Activated CD8-positive, alpha-beta memory T cell treated with anti-CD3 and anti-CD28 coated beads, Interleukin-2, amount 50 U/mL, for 24 hours (primary cell): Measurements from ENCODE around the gene ZNF296.
A peak's percentile ranks its signal among the peaks of the same experiment; 100 is the strongest.

Source experiments
- DNase-seq: peaks from one replicate; pipeline ENCODE4 v3.0.0-alpha.2; 2020; ENCODE audit errors: extremely low read depth

Gene ZNF296

DNA sequence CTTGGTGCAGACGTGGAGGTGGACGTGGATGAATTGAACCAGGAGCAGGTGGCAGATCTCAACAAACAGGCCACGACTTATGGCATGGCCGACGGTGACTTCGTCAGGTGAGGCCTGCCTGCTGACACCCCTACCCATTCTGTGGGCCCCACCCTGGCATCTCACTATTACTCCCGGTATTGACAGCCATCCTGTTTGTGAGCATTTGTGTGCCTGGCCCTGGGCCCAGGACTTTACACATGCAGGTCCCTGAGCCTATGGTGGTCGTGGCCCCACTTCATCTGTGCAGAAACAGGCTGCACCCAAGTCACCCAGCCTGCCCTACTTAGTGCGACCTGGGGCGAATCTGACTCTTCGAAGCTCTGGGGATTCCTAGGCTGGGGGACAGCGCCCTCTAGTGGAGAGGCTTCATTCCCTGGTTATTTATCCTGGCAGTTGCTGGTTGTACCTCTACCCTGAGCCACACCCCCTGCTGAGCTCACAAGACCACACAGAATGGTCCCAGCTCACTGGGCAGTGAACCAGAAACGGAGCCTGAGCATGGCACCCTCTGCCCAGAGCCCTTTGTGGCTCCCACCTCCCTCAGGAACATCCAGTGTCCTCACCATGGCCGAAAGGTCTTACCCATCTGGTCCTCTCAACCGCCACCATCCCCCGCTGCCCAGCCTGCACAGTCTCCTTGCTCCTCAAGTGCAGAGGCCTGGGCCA is 16.9 kb downstream of the ZNF296 start:
- peak; percentile 63 for DNase-seq

DNA sequence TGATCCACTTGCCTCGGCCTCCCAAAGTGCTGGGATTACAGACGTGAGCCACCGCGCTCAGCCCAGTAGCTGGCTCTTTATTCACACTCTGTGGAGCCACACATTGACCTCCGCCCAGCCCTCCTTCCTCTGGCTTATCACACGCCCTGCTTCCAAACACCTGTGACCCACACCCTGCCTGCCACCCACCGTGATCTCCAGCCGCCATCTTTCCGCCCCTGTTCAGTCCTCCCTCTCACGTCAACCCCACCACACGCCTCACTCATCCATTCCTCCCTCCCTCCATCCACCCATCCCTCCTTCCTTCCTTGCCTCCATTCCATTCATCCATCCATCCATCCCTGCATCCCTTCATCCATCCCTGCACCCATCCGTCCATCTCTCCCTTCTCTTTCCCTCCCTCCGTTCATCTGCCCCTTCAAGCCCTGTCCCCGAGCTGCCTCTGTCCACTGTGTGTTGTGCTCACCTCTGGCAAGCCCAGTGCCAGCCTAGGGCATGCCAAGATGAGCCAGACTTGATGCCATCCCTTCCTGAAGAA is 17.6 kb downstream of the ZNF296 start:
- DNase-seq: no peak

DNA sequence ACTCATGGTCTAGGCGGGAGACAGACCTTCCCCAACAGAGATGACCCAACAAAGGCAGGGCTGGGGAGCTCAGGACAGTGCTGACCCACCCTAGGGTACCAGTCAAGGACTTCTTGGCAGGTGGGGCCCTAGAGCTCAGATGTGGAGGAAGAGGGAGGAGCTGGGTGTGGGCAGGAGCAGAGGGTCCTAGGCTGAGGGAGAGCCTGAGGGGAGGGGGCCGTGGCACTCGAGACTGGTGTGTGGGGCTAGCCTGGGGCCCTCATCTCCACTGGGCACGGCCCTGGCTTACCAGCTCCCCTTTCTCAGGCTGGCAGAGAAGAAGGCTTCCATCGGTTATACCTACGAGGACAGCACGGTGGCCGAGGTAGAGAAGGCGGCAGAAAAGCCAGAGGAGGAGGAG is 18.8 kb downstream of the ZNF296 start:
- DNase-seq: no peak

DNA sequence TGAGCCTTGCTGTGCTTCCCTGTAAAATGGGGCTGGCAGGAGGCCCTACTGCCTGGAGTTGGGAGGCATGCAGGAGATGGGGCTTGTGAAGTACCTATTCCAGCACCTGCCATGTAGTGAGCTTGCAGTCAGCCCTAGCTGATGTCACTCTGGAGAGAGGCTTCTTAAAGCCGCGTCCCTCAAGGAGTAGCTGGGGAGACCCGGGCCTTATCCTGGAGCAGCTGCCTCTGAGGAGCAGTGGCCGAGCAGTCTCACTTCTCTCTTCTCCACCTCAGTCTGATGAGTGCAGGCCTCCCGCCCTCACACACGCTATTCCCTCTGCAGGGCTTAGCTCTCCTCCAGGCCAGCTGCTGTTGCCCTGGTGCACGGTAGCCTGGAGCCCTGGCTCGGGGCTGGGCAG is 19.4 kb downstream of the ZNF296 start:
- DNase-seq: no peak

DNA sequence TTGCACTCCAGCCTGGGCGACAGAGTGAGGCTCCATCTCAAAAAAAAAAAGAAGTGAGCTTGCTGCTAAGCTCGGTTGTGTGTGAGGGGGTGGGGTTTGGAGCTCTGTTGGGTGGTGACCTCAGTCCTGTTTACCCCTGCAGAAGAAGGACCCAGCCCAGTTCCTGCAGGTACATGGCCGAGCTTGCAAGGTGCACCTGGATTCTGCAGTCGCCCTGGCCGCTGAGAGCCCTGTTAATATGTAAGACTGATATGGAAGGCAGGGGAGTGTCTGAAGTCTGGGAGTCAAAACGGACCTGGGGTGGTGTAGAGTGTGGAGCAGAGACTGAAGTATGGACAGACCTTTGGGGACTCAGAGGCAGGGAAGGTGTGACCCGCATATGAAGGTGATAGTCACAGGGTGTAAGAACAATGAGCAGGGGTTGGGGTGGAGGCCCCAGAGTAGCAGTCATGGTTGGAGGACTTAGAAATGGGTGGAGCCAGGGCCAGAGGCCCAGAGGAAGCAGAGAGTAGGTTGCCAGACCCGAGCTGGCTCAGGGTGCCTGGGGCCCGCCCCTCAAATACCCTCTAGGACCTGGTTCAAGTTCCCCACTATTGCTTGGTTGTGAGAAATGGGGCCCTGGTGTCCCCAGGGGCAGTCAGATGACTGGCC is 24.2 kb downstream of the ZNF296 start:
- no peak for DNase-seq

DNA sequence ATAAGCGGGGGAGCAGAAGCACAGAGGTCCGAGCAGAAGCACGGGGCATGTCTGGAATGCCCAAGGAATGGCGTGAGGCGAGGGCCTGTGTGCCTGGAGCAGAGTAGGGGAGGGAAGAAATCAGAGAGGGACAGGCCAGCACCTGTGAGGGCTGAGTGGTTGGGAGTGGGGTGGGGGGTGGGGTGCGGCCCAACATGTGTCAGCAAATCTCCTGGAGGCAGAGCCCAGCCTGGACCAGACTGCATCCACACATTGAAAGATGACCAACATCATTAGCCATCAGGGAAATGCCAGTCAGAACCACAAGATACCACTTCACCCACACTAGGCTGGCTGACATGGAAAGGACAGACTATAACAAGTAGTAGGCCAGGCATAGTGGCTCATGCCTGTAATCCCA is 26.2 kb downstream of the ZNF296 start:
- no peak for DNase-seq

DNA sequence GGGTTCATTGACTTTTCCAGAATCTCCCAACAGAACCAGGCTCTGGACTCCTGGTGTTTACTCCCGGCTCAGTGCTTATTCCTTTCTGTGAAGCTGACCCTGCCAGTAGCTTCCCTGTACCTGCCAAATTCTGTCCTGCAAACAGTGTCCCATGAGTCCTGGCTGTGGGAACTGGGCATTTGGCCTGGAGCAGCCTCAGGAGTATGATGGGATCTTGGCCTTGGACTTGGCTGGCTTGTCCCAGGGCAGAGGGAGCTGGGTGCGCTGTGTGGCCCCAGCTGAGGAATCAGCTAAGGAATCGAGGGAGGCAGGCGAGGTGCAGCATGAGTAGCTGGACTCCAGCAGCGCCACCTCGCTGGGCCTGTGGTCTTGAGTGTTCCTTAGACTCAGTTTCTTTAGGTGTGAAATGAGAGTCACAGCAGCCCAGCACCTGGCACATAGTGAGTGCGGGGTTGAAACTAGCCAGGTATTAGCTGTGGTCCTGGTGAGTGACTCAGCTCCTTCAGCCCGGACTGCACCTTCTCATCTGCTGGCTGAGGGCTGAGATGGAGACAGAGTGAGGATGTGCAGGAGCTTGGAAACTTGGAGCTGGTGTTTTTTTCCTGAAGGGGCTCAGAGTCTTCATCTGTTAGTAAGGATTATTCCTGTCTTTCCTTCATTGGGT is 27.1 kb downstream of the ZNF296 start:
- no peak for DNase-seq

DNA sequence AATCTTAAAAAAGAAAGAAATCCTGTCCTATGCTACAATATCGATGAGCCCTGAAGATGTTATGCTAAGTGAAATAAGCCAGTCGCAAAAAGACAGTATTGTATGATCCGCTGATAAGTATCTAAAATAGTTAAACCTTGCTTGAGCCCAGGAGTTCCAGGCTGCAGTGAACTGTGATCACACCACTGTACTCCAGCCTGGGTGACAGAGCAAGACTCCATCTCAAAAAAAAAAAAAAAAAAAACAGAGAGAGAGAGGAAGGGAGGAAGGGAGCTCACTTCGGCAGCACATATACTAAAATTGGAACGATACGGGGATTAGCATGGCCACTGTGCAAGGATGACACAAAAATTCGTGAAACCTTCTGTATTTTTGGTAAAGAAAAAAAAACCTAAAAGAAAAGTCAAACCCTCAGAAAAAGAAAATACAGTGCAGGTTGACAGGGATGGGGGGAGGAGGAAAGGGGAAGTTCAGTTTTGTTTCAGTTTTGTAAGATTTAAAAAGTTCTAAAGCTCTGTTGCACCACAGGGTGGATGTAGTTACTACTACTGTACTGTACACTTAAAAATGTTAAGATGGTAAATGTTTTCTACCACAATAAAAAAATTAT is 29.0 kb downstream of the ZNF296 start:
- no peak for DNase-seq

DNA sequence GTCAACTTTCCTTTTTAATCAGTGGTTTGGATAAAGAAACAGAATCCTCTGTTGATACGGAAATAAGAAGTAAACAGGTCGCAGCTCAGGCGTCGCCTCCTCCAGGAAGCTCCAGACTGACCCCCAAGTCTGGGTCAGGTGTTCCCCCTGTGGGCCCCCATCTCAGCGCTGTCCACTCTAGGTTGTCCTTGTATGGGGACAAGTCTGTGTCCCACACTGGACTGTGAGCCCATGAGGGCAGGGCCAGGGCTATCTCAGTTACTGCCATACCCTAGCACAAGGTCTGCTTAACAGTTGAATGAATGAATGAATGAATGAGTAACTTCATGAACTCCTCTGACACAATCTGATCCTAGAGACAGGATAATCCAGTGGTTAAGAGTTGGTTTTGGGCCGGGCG is 29.9 kb downstream of the ZNF296 start:
- DNase-seq: no peak

DNA sequence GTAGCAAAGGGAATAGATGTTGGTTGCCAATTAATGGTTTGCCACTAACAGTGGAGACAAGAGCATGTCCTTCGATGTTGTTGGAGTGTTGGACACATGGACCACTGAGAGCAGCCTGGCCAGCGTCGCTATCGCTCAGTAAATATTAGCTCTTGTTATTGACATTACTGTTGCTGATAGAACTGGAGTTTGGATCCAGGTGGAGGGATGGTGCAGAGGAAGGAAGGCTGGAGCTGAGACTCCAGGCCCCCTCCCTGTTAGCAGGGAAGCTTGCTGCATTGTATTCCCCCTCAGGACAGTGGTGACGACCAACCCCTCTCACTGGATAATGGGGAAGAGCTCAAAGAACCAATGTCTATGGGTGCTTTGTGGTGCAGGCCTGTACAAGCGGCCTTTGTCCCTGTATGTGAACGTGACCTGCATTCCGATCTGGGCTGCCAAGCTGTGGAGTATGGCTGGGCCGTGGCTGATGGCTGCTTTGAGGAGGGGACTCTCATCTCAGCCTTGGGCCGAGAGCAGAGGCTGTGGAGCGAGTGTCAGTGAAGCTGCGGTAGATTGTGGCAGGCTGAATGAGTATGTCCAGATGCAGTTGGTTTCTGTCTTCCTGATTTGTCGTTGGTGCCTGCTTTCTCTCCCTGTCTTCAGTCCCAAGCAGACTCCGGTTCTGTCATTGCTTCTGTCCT is 30.5 kb downstream of the ZNF296 start:
- no peak for DNase-seq

DNA sequence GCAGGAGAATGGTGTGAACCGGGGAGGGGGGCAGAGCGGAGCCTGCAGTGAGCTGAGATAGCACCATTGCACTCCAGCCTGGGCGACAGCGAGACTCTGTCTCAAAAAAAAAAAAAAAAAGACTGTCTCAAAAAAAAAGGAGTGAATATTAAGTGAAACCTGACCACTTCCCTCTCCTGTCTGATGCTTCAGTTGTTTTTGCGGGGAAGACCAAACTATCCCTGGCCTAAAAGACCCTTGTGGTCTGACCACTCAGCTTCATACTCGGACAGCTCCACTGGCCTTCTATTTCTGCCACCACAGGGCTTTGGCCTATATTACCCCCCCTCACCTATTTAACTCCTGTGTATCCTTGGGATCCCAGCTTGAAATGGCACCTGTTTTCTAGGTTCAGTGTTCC is 35.2 kb downstream of the ZNF296 start:
- no peak for DNase-seq

DNA sequence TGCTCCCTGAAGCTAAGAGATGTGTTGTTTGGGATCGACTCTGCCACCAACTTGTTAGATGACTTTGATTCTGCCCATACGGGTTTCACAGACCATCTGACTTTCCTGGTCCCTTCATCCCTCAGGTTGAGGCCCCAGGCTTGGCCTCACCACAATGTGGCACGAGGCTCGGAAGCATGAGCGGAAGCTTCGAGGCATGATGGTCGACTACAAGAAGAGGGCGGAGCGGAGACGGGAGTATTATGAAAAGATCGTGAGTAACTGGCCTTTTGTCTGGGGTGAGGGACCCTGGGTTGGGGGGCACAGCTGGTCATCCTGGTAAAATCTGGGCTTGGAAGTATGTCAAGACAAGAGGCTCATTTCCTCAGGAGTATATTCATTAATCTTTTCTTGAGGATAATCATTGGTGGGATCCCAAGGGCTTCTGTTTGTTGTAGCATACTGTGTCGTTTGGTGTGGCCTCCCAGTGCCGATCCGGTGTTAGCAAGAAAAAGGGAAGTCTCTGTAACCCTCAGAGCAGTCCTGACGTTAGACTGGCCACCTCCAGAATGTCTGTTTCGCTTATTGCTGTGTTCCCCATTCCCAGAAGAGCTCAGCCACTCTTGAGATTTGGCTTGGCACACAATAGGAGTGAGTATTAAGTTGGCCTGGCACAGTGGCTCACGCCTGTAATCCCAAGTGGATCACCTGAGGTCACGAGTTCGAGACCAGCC is 36.1 kb downstream of the ZNF296 start:
- DNase-seq: no peak

DNA sequence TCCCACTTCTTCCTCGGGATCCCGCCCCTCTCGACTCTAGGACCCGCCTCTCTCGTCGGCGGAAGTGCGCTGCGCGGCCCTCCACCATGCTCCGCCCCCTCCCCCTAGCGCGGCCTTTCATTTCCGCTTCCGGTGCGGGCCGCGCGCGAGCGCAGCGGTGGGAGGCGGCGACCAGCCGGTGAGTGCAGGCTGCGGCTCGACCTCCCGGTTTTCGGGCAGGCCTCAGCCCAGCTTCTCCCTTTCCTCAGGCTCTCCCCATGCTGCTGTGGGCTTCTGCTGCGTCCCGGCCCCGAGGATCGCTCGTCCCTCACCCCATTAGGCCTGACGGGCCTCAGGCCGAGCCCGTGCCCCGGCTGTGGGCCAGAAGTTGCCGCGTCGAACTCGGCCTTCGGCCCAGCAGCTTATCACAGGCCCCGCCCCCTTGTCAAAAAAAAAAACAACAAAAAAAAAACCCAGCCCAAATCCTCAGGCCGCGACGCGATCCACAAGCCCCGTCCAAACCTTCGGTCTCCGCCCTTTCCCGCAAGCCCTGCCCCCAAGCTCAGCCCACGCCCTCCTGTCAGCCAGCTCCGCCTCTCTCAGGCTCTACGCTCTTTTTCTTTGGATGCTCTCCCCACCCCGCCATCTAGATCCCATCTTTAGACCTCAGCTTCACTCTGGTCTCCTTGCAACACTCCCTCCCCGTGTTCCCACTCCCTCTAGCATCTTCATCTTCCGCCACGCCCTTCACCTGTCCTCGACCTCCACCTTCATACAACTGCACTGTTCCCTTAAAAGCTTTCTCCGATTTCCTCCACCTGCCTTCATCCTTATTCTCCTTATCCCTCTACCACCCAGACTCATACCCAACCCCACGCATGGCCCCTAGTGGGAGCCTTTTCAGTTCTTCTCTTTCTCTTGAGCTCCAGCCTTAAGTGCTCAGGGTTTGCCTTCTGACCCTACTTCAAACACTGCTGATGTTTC is 37.1 kb downstream of the ZNF296 start, which contains the start of gene CLASRP:
Gene CLASRP (plus strand): TSS at position 115 of the 963 bp plus-strand sequence. CDS start 1,168 bp downstream, outside the sequence.
- peak; percentile 71 for DNase-seq

DNA sequence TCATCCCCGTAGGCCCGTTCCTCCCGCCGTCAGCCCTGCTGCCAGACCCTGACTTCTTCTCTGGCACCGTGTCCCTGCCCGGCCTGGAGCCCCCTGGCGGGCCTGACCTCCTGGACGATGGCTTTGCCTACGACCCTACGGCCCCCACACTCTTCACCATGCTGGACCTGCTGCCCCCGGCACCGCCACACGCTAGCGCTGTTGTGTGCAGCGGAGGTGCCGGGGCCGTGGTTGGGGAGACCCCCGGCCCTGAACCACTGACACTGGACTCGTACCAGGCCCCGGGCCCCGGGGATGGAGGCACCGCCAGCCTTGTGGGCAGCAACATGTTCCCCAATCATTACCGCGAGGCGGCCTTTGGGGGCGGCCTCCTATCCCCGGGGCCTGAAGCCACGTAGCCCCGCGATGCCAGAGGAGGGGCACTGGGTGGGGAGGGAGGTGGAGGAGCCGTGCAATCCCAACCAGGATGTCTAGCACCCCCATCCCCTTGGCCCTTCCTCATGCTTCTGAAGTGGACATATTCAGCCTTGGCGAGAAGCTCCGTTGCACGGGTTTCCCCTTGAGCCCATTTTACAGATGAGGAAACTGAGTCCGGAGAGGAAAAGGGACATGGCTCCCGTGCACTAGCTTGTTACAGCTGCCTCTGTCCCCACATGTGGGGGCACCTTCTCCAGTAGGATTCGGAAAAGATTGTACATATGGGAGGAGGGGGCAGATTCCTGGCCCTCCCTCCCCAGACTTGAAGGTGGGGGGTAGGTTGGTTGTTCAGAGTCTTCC is 38.7 kb downstream of the ZNF296 start:
- DNase-seq: no peak

DNA sequence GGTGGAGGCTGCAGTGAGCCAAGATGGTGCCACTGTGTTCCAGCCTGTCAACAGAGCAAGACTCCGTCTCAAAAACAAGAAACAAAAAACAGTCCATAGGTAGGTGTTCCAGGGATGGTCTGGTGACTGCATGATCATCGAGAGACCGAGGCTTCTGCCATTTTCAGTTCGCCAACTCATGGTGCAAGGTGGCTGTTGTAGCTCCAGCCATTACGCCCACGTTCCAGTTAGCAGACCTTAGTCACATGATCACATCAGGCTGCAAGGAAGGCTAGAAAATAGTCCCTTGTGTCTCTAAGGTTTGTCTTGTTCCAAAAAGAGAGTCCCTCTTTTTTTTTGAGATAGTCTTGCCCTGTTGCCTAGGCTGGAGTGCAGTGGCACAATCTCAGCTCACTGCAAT is 40.5 kb downstream of the ZNF296 start:
- no peak for DNase-seq

DNA sequence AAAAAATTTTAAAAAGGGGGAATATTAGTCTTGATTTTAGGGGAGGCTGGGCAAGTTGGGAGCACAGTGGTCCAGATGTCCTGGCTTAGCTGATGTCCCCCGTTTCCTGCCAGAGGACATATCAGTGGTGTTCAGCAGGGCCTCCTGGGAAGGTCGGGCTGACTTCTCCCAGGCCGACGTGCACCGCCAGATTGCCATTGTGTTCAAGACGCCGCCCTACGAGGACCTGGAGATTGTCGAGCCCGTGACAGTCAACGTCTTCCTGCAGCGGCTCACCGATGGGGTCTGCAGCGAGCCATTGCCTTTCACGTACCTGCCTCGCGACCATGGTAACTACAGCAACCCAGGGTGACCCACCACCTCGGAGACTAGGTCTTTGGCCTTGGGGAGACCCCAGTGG is 43.9 kb downstream of the ZNF296 start:
- no peak for DNase-seq

DNA sequence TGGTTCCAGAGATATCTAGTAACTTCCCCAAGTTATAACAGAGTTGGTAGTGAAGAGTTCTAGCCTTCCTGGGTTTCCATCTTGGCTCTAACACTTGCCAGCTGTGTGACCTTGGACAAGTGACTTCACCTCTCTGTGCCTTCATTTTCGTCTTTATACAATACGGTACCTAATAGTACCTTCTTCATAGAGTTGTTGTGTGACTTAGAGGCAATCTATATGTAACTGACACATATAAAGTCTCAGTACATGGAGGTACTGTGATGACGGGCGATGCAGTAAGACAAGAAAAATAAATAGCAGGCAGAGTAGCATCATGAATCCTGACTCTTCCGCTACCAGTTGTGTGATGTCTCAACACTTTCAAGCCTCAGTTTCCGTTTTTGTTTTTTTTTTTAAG is 45.5 kb downstream of the ZNF296 start:
- no peak for DNase-seq

DNA sequence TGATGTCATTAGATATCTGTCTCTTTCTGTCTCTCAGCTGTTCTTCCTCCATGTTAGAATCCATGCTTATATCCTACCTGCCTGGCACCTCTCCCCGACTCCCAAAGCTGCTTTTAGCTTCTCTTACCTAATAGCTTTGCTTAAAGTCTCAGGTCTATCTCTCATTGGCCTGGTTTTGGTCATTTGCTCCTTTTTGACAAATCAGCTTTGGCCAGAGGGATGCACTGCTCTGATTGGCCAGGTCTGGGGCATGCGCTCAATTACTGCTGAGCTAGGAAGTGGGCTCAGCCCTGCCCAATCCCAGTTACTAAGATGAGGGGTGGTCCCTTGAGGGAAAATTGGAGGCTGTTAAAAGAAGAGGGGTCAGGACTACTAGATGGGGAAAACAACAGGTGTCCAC is 48.9 kb downstream of the ZNF296 start:
- DNase-seq: no peak

DNA sequence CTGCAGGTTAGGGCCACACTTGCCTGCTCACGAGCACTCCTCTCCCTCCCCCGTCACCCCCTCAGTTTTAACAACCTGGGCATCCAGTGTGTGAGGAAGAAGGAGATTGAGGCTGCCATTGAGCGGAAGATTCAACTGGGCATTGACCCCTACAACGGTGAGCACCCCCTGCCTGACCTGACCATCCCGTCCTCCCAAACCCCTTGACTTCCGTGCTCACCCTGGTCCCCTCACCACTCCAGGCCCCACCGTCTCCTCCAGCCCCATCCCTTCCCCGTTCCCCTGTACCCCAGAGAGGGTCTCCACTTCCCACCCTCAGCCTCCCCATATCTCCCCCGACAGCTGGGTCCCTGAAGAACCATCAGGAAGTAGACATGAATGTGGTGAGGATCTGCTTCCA is 51.0 kb downstream of the ZNF296 start:
- DNase-seq: no peak
